ENCODE results near the gene ANKRD11.
"Not testable (repeated sequence)": the region's sequence is repeated elsewhere in the genome, so short reads cannot be mapped to it uniquely, and the experiment has no call there.

Gene ANKRD11

DNA sequence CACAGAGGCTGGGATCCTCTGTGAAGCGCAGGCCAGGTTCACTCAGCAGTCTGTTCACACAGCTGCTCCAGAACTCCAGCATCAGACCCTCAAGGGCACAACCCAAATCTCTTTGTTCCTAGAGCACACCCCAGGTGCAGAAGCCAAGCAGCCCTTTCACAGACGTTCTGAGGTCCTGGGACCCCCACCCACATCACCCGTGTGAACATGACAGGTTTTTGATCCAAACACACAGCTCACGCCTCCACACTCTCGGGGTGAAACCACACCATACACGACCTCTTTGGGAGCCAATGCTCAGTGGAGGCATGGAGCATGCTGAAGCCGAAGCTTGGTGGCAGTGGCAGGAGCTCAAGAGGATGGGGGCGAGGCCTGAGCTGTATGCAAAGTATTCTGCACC is 175.5 kb downstream of the ANKRD11 start:
- Histone ChIP-seq H3K4me1 (ENCODE audit: insufficient read depth, low read length) (peaks cover 8% of the 10 kb centered on the region; the same call in 1 of the 2 replicates), H3K36me3 (ENCODE audit: insufficient read depth, low read depth, low read length) (peaks cover 35% of the 10 kb centered on the region), H3K4me3 (ENCODE audit: low read length) (no peak overlapping the region), H3K9me3 (ENCODE audit: insufficient read depth, low read depth, low read length) (no peaks in the 10 kb centered on the region), H3K27ac (ENCODE audit: low read length) (no peak overlapping the region), H3K9ac (ENCODE audit: low read depth, low read length) (no peak overlapping the region), H3K27me3 (ENCODE audit: insufficient read depth, low read length) (no peaks in the 10 kb centered on the region)

DNA sequence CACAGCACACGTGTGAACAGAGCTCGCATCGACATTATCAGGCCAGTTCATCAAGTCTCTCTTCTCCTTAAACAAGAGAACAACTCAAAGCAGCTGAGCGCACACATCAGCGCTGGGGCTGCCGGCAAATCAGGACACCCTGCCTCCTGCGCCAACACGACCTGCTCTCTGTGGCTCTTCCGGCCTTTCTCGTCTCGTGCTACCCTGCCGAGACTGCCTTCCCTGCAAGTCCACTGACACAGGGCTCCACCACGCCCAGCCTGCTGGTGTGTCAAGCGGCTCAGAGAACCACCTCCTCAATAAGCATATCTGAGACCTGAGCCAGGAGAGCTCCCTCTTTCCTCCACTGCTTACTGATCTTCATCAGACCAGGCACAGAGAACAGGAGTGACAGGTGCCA is 176.0 kb downstream of the ANKRD11 start:
- Histone ChIP-seq H3K4me3 (ENCODE audit: low read length) (no peak overlapping the region), H3K27me3 (ENCODE audit: insufficient read depth, low read length) (no peaks in the 10 kb centered on the region), H3K9me3 (ENCODE audit: insufficient read depth, low read depth, low read length) (no peaks in the 10 kb centered on the region), H3K36me3 (ENCODE audit: insufficient read depth, low read depth, low read length) (peaks cover 35% of the 10 kb centered on the region), H3K9ac (ENCODE audit: low read depth, low read length) (no peak overlapping the region), H3K4me1 (ENCODE audit: insufficient read depth, low read length) (peaks cover 5% of the 10 kb centered on the region; the same call in 1 of the 2 replicates), H3K27ac (ENCODE audit: low read length) (no peak overlapping the region)

DNA sequence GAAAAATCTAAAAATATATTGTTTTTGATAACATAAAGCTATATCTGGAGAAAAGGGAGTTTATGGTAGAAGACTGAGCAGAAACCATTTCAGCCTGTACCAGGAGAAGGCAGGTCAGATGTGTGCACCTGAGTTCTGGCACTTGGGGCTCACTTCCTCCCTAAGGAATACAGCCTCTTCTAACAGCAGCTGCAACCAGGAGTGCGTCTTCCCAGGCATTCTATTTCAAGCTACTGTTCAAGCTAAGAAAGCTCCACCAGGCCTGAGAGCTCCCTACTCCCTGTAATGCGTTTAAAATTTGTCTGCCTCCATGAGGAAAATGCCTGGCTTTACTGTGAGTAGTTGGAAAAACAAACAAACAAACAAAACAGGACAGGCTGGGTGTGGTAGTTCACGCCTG is 176.8 kb downstream of the ANKRD11 start:
- peaks cover 35% of the 10 kb centered on the region for H3K36me3 ChIP-seq (ENCODE audit: insufficient read depth, low read depth, low read length)
- H3K9ac ChIP-seq (ENCODE audit: low read depth, low read length) = no peak overlapping the region
- no peak overlapping the region for H3K27ac ChIP-seq (ENCODE audit: low read length)
- peaks cover 3% of the 10 kb centered on the region; the same call in 1 of the 2 replicates for H3K4me1 ChIP-seq (ENCODE audit: insufficient read depth, low read length)
- H3K27me3 ChIP-seq (ENCODE audit: insufficient read depth, low read length) = no peaks in the 10 kb centered on the region
- no peaks in the 10 kb centered on the region for H3K9me3 ChIP-seq (ENCODE audit: insufficient read depth, low read depth, low read length)
- H3K4me3 ChIP-seq (ENCODE audit: low read length) = no peak overlapping the region

DNA sequence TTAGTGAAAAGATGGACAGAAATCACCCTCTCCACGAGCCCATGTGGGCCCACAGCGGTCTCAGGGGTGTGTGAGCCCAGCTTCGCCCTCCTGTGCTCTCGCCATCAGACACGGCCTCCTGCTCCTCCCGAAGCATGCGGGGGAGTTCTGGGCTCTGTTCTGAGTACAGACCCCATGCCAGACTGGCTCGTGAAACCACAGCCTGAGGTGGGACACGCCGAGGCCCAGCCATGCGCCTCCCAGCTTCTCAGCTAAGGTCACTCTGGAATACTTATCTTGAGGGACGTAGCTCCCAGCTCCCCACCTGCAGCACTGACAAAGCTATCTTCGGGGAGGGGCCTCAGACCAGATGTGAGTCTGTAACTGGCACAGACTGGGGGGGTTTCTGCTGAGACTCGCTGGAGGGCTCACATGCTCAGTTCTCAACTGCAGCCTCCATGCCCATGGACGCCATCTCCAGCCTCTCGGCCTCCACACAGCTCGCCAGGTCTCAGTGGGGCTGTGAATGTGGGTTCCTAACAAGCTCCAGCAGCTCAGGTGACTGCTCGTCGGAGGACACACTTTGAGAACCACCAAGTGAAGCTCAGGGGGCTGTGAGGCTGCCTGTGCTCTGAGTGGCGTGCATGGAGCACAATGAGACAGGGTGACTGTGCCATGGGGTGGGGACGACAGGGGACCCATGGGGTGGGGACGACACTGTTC is 177.6 kb downstream of the ANKRD11 start:
- H3K9me3 ChIP-seq (ENCODE audit: insufficient read depth, low read depth, low read length) = no peaks in the 10 kb centered on the region
- H3K36me3 ChIP-seq (ENCODE audit: insufficient read depth, low read depth, low read length) = peaks cover 35% of the 10 kb centered on the region
- H3K9ac ChIP-seq (ENCODE audit: low read depth, low read length) = no peak overlapping the region
- H3K27ac ChIP-seq (ENCODE audit: low read length) = no peak overlapping the region
- H3K27me3 ChIP-seq (ENCODE audit: insufficient read depth, low read length) = no peaks in the 10 kb centered on the region
- H3K4me3 ChIP-seq (ENCODE audit: low read length) = no peak overlapping the region
- H3K4me1 ChIP-seq (ENCODE audit: insufficient read depth, low read length) = peaks cover 3% of the 10 kb centered on the region; the same call in 1 of the 2 replicates

DNA sequence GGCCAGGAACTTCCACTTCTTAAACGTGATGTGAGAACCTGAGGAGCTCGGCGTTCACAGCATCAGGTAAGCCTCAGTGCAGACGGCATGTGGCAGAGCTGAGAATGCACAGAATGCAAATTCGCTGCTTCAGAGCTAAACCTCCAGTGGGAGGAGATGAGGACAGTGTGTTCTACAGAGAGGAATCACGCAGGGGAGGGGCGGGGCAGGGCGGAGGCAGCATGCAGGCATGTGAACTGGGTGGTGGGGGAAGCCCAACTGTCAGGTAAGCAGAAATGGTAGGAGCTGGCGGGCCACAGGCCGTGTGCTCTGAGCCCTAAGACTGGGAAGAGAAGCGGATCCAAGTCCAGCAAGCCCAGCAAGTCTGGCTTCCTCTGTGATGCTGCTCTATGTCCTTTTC is 178.2 kb downstream of the ANKRD11 start:
- Histone ChIP-seq H3K27me3 (ENCODE audit: insufficient read depth, low read length) (no peaks in the 10 kb centered on the region), H3K9me3 (ENCODE audit: insufficient read depth, low read depth, low read length) (no peaks in the 10 kb centered on the region), H3K36me3 (ENCODE audit: insufficient read depth, low read depth, low read length) (peaks cover 35% of the 10 kb centered on the region), H3K27ac (ENCODE audit: low read length) (no peak overlapping the region), H3K4me3 (ENCODE audit: low read length) (no peak overlapping the region), H3K4me1 (ENCODE audit: insufficient read depth, low read length) (peaks cover 3% of the 10 kb centered on the region; the same call in 1 of the 2 replicates), H3K9ac (ENCODE audit: low read depth, low read length) (no peak overlapping the region)

DNA sequence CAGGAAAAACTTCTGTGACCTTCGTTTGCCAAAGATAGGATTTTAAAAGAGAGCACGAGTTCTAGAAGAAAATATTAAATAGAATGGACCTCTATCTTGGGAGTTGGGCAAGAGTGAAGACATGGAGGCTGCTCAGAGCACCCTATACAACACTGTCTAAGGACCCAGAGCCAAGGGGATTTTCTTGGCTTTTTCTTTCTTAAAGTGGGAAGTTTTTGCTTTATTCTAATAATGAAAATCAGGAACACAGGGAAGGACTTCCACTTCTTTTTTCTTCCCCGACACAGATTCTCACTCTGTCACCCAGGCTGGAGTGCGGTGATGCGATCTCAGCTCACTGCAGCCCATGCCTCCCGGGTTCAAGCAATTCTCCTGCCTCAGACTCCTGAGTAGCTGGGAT is 178.7 kb downstream of the ANKRD11 start:
- Histone ChIP-seq H3K9ac (ENCODE audit: low read depth, low read length) (no peak overlapping the region), H3K27me3 (ENCODE audit: insufficient read depth, low read length) (no peaks in the 10 kb centered on the region), H3K4me3 (ENCODE audit: low read length) (no peak overlapping the region), H3K36me3 (ENCODE audit: insufficient read depth, low read depth, low read length) (peaks cover 35% of the 10 kb centered on the region), H3K27ac (ENCODE audit: low read length) (no peak overlapping the region), H3K4me1 (ENCODE audit: insufficient read depth, low read length) (peaks cover 3% of the 10 kb centered on the region; the same call in 1 of the 2 replicates), H3K9me3 (ENCODE audit: insufficient read depth, low read depth, low read length) (no peaks in the 10 kb centered on the region)

DNA sequence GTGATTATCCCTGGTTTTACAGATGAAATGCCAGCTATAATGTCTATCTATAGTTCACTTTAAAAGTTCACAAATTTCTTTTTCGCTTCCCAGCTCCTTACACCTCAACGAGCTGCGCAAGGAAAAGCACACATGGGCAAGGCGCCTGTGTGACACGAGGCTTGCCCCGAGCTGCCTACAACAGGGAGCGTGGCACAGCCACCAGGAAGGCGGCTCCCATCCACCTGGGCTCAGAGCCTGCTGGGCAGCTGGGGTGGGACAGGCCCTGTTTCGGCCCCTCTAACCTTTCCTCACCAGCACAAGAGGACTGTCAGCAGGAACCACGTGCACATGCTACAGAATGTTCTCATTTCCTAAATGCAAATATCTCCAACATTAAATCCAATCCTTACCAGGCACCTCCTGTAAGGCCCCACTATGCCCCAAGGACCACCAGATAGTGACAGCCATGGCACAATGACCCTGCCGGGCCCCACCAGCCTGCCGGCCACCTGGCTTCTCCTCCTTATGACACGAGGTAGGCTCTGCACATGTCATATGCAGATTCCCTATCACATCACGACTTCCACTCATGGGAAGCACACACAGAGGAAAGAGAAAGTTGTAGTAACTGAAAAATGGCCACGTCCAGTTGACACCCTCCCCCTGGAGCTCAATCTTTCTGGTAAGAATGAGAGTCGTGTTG is 180.8 kb downstream of the ANKRD11 start:
- Histone ChIP-seq H3K27ac (ENCODE audit: low read length) (no peak overlapping the region), H3K27me3 (ENCODE audit: insufficient read depth, low read length) (no peaks in the 10 kb centered on the region), H3K4me1 (ENCODE audit: insufficient read depth, low read length) (no peaks in the 10 kb centered on the region), H3K4me3 (ENCODE audit: low read length) (no peak overlapping the region), H3K9ac (ENCODE audit: low read depth, low read length) (no peak overlapping the region), H3K9me3 (ENCODE audit: insufficient read depth, low read depth, low read length) (no peaks in the 10 kb centered on the region), H3K36me3 (ENCODE audit: insufficient read depth, low read depth, low read length) (peaks cover 42% of the 10 kb centered on the region)

DNA sequence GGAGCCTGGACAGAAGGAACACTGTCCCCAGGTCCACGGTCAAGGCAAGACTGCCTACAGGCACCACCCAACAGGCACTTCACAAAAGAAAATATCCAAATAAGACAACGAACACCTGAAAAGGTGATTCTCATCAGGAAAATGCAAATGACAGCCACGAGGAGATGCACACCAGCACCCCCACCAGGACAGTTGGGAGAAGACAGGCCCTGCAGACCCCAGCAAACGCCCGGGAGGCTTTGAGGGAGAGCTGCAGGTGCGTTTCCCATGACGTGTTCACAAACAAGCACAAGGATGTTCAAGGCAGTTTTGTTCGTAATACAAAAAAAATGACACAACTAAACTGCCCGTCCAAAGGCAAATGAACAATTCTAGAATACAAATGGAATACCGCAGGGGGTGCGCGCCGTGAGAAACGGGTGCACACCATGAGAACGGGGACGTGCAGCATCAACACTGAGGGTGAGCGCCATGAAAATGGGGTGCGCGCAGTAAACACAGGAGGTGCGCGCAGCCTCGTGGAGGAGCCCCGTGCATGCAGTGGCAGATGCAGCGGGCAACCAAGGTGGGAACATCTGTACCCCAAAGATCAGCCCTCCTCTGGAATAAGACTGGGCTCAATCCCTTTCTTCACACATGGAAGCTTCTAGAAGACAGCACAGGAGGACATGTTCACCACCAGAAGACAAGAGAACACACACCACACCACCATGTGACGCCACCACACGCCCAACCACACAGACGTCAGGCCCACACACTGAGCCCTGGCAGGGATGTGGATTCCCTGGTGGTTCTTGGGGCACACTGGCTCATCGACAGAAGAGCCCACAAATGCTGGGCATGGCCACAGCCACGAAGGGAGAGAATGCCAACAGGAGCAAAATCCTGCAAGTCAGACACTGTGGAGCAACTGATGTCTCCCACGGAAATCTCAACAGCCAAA is 181.7 kb downstream of the ANKRD11 start:
- Histone ChIP-seq H3K27me3 (ENCODE audit: insufficient read depth, low read length) (no peaks in the 10 kb centered on the region), H3K36me3 (ENCODE audit: insufficient read depth, low read depth, low read length) (peaks cover 47% of the 10 kb centered on the region), H3K27ac (ENCODE audit: low read length) (no peak overlapping the region), H3K9ac (ENCODE audit: low read depth, low read length) (no peak overlapping the region), H3K9me3 (ENCODE audit: insufficient read depth, low read depth, low read length) (no peaks in the 10 kb centered on the region), H3K4me1 (ENCODE audit: insufficient read depth, low read length) (no peaks in the 10 kb centered on the region), H3K4me3 (ENCODE audit: low read length) (no peak overlapping the region)

DNA sequence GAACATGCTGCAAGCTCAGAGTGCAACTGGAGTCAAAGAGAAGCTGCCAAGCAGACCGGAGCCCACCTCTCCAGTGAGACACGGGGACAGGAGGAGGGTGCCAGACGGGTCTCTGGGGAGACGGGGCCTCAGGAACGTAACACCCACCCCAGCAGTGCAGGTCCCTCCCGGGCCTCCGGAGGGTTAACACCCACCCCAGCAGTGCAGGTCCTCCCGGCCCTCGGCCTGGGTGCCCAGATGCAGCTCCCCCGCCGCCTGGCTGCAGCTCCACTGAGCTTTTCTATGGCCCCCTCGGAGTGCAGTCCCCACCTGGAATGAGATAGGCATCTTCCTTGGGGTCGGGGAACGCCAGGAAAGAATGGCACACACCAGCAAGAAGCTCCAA is 182.9 kb downstream of the ANKRD11 start:
- Histone ChIP-seq H3K27ac (ENCODE audit: low read length) (no peak overlapping the region), H3K4me1 (ENCODE audit: insufficient read depth, low read length) (no peaks in the 10 kb centered on the region), H3K9me3 (ENCODE audit: insufficient read depth, low read depth, low read length) (no peaks in the 10 kb centered on the region), H3K27me3 (ENCODE audit: insufficient read depth, low read length) (no peaks in the 10 kb centered on the region), H3K36me3 (ENCODE audit: insufficient read depth, low read depth, low read length) (peaks cover 44% of the 10 kb centered on the region), H3K4me3 (ENCODE audit: low read length) (no peak overlapping the region), H3K9ac (ENCODE audit: low read depth, low read length) (no peak overlapping the region)

DNA sequence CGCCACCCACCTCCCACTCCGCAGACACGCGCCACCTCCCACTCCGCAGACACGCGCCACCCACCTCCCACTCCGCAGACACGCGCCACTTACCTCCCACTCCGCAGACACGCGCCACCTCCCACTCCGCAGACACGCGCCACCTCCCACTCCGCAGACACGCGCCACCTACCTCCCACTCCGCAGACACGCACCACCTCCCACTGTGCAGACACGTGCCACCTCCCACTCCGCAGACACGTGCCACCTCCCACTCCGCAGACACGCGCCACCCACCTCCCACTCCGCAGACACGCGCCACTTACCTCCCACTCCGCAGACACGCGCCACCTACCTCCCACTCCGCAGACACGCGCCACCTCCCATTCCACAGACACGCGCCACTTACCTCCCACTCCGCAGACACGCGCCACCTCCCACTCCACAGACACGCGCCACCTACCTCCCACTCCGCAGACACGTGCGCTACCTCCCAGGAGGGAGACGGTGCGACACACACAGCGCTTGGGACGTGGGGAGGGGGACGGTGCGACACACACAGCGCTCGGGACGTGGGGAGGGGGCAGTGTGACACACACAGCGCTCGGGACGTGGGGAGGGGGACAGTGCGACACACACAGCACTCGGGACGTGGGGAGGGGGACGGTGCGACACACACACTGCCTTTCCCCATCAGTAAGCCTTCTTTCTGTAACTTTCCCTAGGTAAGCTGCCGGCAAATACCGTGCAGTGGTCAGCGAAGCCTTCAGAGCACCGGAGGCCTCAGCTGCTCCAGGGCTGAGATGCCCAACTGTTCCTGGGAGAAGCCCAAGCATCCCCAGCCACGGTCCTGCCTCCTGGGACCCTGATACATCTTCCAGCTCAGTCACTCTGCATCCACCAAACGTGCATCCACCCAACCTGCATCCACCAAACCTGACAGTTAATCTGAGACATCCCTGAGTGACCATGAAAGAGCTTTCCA is 183.6 kb downstream of the ANKRD11 start:
- H3K4me1 ChIP-seq (ENCODE audit: insufficient read depth, low read length); H3K27ac ChIP-seq (ENCODE audit: low read length); H3K4me3 ChIP-seq (ENCODE audit: low read length); H3K9me3 ChIP-seq (ENCODE audit: insufficient read depth, low read depth, low read length); H3K27me3 ChIP-seq (ENCODE audit: insufficient read depth, low read length); H3K9ac ChIP-seq (ENCODE audit: low read depth, low read length): not testable (repeated sequence)
- H3K36me3 ChIP-seq (ENCODE audit: insufficient read depth, low read depth, low read length) = peaks cover 37% of the 10 kb centered on the region
